ENCODE results near the gene DPYSL5. TPM values are rescaled to one million over a fixed set of nuclear protein-coding genes. Genes with fewer than 3 reads are reported as not detected.

Gene DPYSL5
- total RNA-seq, 2 experiments from 2014 or later: not detected

- no peak for ATAC-seq
- Mint-ChIP-seq H3K27me3 (peaks cover 5% of the 10 kb centered on the region), H3K4me3 (no peak overlapping the region), H3K9me3 (no peaks in the 10 kb centered on the region), H3K36me3 (ENCODE audit: low read depth) (no peaks in the 10 kb centered on the region), H3K27ac (no peak overlapping the region), H3K4me1 (ENCODE audit: low read depth) (peaks cover 2% of the 10 kb centered on the region)
- TF ChIP-seq, protein P1, sequence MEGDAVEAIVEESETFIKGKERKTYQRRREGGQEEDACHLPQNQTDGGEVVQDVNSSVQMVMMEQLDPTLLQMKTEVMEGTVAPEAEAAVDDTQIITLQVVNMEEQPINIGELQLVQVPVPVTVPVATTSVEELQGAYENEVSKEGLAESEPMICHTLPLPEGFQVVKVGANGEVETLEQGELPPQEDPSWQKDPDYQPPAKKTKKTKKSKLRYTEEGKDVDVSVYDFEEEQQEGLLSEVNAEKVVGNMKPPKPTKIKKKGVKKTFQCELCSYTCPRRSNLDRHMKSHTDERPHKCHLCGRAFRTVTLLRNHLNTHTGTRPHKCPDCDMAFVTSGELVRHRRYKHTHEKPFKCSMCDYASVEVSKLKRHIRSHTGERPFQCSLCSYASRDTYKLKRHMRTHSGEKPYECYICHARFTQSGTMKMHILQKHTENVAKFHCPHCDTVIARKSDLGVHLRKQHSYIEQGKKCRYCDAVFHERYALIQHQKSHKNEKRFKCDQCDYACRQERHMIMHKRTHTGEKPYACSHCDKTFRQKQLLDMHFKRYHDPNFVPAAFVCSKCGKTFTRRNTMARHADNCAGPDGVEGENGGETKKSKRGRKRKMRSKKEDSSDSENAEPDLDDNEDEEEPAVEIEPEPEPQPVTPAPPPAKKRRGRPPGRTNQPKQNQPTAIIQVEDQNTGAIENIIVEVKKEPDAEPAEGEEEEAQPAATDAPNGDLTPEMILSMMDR (IDR thresholded peaks at IDR 0.05): no peak
- intact Hi-C loops (cut with micrococcal nuclease): no loop called here
- peak; percentile 12 for DNase-seq
- CTCF ChIA-PET: interaction anchor here (0.7 to 9.5 kb wide), 6 partner anchors 16 to 95 kb away, joined by 3 to 156 read pairs (median 7); partner anchors contain the start of gene DPYSL5
- POLR2A ChIA-PET: interaction anchor here (1.0 kb wide), 1 partner anchor 8 kb away, joined by 4 read pairs; no protein-coding TSS in a partner anchor
These were observed 93.6 kb downstream of the DPYSL5 start for GRCh38 chr2:26941486-26941885.

- peak; percentile 69 for ATAC-seq
- Mint-ChIP-seq H3K4me3 (no peak overlapping the region), H3K36me3 (ENCODE audit: low read depth) (no peaks in the 10 kb centered on the region), H3K4me1 (ENCODE audit: low read depth) (peaks cover 2% of the 10 kb centered on the region), H3K9me3 (no peaks in the 10 kb centered on the region), H3K27me3 (peaks cover 5% of the 10 kb centered on the region), H3K27ac (no peak overlapping the region)
- TF ChIP-seq, protein P1 (IDR thresholded peaks at IDR 0.05): peak; percentile 86
- POLR2A ChIA-PET: interaction anchor here (0.9 kb wide), 1 partner anchor 81 kb away, joined by 3 read pairs; no protein-coding TSS in a partner anchor
- CTCF ChIA-PET: interaction anchor here (0.6 to 9.5 kb wide), 28 partner anchors 9 to 360 kb away, joined by 3 to 156 read pairs (median 4); partner anchors contain the start of gene DPYSL5
- peak; percentile 84 for DNase-seq
- intact Hi-C loops (cut with micrococcal nuclease): loop anchor here (2.0 kb wide), 1 partner anchor 96 kb away; no protein-coding TSS in a partner anchor
These were observed 94.8 kb downstream of the DPYSL5 start for GRCh38 chr2:26942543-26943295.

DNA sequence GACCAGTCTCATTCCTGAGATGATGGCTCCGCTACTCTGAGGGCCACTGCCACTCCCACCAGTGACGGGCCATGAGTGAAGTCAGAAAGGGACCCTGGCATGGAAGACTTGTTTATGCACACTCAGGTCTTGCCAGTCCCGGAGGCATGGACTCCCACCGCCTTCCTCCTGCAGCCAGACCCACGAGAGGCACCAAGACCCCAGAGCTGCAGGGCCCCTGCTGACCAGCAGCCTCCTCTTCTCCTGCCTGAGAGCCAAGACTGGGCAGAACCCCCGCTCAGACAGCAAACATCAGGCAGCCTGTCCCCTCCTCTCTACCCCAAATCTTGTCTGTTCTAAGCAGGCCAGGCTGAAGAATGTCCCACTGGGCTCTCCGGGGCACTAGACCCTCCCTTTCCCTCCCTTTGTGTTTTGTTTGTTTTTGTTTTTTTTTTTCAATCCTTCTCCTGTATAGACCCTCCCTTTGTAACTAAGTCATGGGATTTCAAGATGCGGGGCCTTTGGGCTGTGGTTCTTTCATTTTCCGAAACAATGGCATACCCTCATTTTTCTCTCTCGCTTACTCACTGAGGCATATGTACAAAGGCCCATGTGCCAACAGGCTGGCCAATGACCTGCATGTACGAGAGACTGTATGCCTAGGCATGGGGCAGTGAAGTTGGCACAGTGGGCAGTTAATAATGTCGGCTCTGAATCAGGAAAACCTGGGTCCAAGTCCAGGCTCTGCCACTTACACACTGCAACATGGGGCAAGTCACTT is 98.2 kb downstream of the DPYSL5 start:
- H3K27ac Mint-ChIP-seq: no peak overlapping the region
- ATAC-seq (no peak), DNase-seq (no peak)
- H3K9me3 Mint-ChIP-seq: no peaks in the 10 kb centered on the region
- POLR2A ChIA-PET: no interaction called here
- no peaks in the 10 kb centered on the region for H3K36me3 Mint-ChIP-seq (ENCODE audit: low read depth)
- peaks cover 9% of the 10 kb centered on the region for H3K27me3 Mint-ChIP-seq
- H3K4me3 Mint-ChIP-seq: no peak overlapping the region
- TF ChIP-seq, protein P1 (IDR thresholded peaks at IDR 0.05): no peak
- peaks cover 2% of the 10 kb centered on the region for H3K4me1 Mint-ChIP-seq (ENCODE audit: low read depth)
- CTCF ChIA-PET: interaction anchor here (1.1 to 9.5 kb wide), 2 partner anchors 23 to 100 kb away, joined by 4 to 156 read pairs; partner anchors contain the start of gene DPYSL5
- intact Hi-C loops (cut with micrococcal nuclease): no loop called here

DNA sequence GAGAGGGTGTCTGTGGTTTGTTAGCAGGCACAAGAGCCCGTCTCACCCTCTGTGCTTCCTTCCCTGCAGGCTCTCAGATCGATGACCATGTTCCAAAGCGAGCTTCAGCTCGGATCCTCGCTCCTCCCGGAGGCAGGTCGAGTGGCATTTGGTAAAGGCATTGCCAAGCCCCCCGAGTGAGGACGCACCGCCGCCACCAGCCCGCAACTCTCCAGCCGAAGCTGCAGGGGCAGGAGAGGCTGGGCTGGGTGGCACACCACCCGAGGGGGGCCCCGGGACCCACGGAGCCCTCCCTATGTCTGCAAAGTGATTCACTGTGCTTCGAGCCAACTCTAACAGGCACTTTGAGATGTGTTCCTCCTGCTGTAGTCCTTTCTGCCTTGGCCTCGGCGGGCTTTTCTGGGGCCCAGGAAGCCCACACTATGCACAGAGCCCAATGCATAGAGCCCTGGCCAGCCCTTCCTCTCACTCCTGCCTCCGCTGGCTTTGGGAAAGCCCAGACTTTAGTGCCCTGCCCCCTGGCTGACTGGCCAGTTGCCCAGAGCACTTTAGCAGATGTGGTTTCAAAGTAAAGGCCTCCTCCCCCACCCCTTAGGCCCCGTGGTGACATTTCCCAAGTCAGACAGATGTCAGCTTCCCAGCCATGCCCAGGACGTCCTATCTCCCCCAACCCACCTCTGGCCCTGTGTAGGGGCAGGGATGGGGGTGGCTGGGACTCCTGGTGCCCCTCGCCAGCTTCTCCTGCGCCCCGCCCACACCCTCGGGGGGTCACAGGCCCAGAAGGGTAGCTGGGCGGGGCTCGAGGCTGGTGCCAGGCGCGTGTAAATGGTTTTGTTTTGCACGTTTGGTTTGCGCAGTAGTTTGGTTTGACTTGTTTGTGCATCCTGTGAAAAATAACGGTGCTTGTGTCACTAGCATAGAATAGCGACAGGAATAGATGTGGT is 99.2 kb downstream of the DPYSL5 start:
- no peak for ATAC-seq
- no peak overlapping the region for H3K4me3 Mint-ChIP-seq
- TF ChIP-seq, protein P1 (IDR thresholded peaks at IDR 0.05): no peak
- H3K36me3 Mint-ChIP-seq (ENCODE audit: low read depth): no peaks in the 10 kb centered on the region
- no peak overlapping the region for H3K27ac Mint-ChIP-seq
- intact Hi-C loops (cut with micrococcal nuclease): no loop called here
- no peak for DNase-seq
- ChIA-PET CTCF (interaction anchor here (9.5 kb wide), 1 partner anchor 101 kb away, joined by 156 read pairs; the partner anchor contains the start of gene DPYSL5), POLR2A (no interaction called here)
- H3K9me3 Mint-ChIP-seq: no peaks in the 10 kb centered on the region
- H3K4me1 Mint-ChIP-seq (ENCODE audit: low read depth): peaks cover 2% of the 10 kb centered on the region
- peaks cover 9% of the 10 kb centered on the region for H3K27me3 Mint-ChIP-seq
